CD14-positive monocyte (primary cell): ENCODE data around the gene FCHO1. TPM values are rescaled to one million over a fixed set of nuclear protein-coding genes. Genes with fewer than 3 reads are reported as not detected.

Experiments used
- DNase-seq, 3 donors: peaks; one replicate each; pipeline ENCODE4 v3.0.0-alpha.2; 2011 to 2022
- H2AFZ ChIP-seq: 2 replicates; pipeline ENCODE4 v1.6.0; 2012; ENCODE audit warnings: mild to moderate bottlenecking, low read depth, low read length, inconsistent platforms; ENCODE audit not compliant: insufficient read depth, poor library complexity, severe bottlenecking
- H3K27ac ChIP-seq, 2 donors: 1 replicate in 1 of 2; 2 replicates in 1 of 2; pipeline ENCODE4 v1.5.1; 2012 to 2013; ENCODE audit warnings: low read length in 2 of 2, control low read depth in 1 of 2, inconsistent platforms in 1 of 2, low read depth in 1 of 2, mild to moderate bottlenecking in 1 of 2
- H3K27me3 ChIP-seq, 2 donors: one replicate each; pipeline versions ENCODE4 v1.6.0 to v1.6.1; 2011 to 2013; ENCODE audit warnings: low read length in 2 of 2; ENCODE audit not compliant: control insufficient read depth in 2 of 2, insufficient read depth in 2 of 2
- H3K36me3 ChIP-seq, 2 donors: replicated peaks in 1 of 2; 1 replicate in 1 of 2; 2 replicates in 1 of 2; pipeline versions ENCODE4 v1.5.1 to v1.6.1; 2012 to 2013; ENCODE audit warnings: low read length in 2 of 2, control low read depth in 1 of 2, inconsistent platforms in 1 of 2, mild to moderate bottlenecking in 1 of 2; ENCODE audit not compliant: insufficient read depth in 2 of 2, control insufficient read depth in 1 of 2
- H3K4me1 ChIP-seq, 2 donors: 1 replicate in 1 of 2; 2 replicates in 1 of 2; pipeline versions ENCODE4 v1.5.1 to v1.6.1; 2012 to 2013; ENCODE audit warnings: low read length in 2 of 2, control low read depth in 1 of 2, inconsistent platforms in 1 of 2, mild to moderate bottlenecking in 1 of 2, moderate library complexity in 1 of 2; ENCODE audit not compliant: insufficient read depth in 2 of 2, control insufficient read depth in 1 of 2
- H3K4me2 ChIP-seq: replicated peaks from 2 replicates; pipeline ENCODE3; 2012; ENCODE audit warnings: low read length, moderate library complexity, mild to moderate bottlenecking; ENCODE audit not compliant: poor library complexity, severe bottlenecking; ENCODE audit errors: extremely low read depth
- H3K4me3 ChIP-seq, 3 experiments: fragments of 200-600 bp in 1 of 3; sonication (generic) in 1 of 3; replicated peaks in 1 of 3; 1 replicate in 2 of 3; 2 replicates in 1 of 3; pipeline ENCODE4 v1.5.1; 2011 to 2013; ENCODE audit warnings: low read length in 3 of 3, mild to moderate bottlenecking in 3 of 3, control low read depth in 2 of 3, low read depth in 2 of 3, inconsistent platforms in 1 of 3, moderate library complexity in 1 of 3
- H3K79me2 ChIP-seq: 2 replicates; pipeline ENCODE4 v1.6.0; 2012; ENCODE audit warnings: mild to moderate bottlenecking, control low read depth, inconsistent platforms, low read length, moderate library complexity; ENCODE audit not compliant: insufficient read depth
- H3K9ac ChIP-seq: 2 replicates; pipeline ENCODE4 v1.6.0; 2017; ENCODE audit warnings: low read length, mild to moderate bottlenecking; ENCODE audit not compliant: insufficient read depth, poor library complexity, severe bottlenecking
- H3K9me3 ChIP-seq, 2 donors: replicated peaks in 1 of 2; 1 replicate in 1 of 2; 2 replicates in 1 of 2; pipeline versions ENCODE4 v1.5.1 to v1.6.1; 2012 to 2013; ENCODE audit warnings: low read length in 2 of 2, control low read depth in 1 of 2; ENCODE audit not compliant: control insufficient read depth in 1 of 2, insufficient read depth in 1 of 2
- H4K20me1 ChIP-seq: 2 replicates; pipeline ENCODE4 v1.6.0; 2012; ENCODE audit warnings: mild to moderate bottlenecking, low read length, control low read depth, moderate library complexity; ENCODE audit not compliant: insufficient read depth
- H3K27ac Mint-ChIP-seq, 7 donors: one replicate each; pipeline ENCODE4 v1.8.0; 2020; ENCODE audit warnings: mild to moderate bottlenecking in 7 of 7, mixed read lengths in 7 of 7, moderate library complexity in 6 of 7, inconsistent platforms in 2 of 7
- H3K27me3 Mint-ChIP-seq, 3 donors: one replicate each; pipeline ENCODE4 v1.8.0; 2021 to 2022; ENCODE audit warnings: low read depth in 3 of 3, mild to moderate bottlenecking in 3 of 3, mixed read lengths in 3 of 3, moderate library complexity in 3 of 3, inconsistent platforms in 1 of 3
- H3K36me3 Mint-ChIP-seq, 2 donors: one replicate each; pipeline ENCODE4 v1.8.0; 2020; ENCODE audit warnings: mixed read lengths in 2 of 2, inconsistent platforms in 1 of 2, mild to moderate bottlenecking in 1 of 2
- H3K4me1 Mint-ChIP-seq: one replicate; pipeline ENCODE4 v1.8.0; 2020; ENCODE audit warnings: mild to moderate bottlenecking, mixed read lengths
- H3K4me3 Mint-ChIP-seq, 2 donors: one replicate each; pipeline ENCODE4 v1.8.0; 2020; ENCODE audit warnings: mild to moderate bottlenecking in 2 of 2, mixed read lengths in 2 of 2, moderate library complexity in 1 of 2
- H3K9me3 Mint-ChIP-seq, 7 donors: one replicate each; pipeline ENCODE4 v1.8.0; 2020 to 2022; ENCODE audit warnings: mixed read lengths in 7 of 7, mild to moderate bottlenecking in 6 of 7, moderate library complexity in 6 of 7, inconsistent platforms in 2 of 7
- WGBS: methylation state at CpG from one replicate; pipeline ENCODE4 v1.1.5; 2013; ENCODE audit warnings: missing lambda C conversion rate; ENCODE audit not compliant: insufficient coverage; 5-methylcytosine and 5-hydroxymethylcytosine counted together
- intact Hi-C, 2 donors: fragments of 100-400 bp; cut with micrococcal nuclease; formaldehyde crosslinking; loops; one replicate each; pipeline versions ENCODE4 v1.15.0 to v1.15.1; 2023
- polyA plus RNA-seq, 3 donors: library from polyadenylated mRNA; depleted of rRNA in 1 of 3; unstranded in 2 of 3; stranded (reverse) in 1 of 3; fragments of 300-500 nt in 2 of 3; fragments of >200 nt in 1 of 3; fragmentation: Illumina TruSeq in 2 of 3; gene quantifications; 1 replicate in 2 of 3; 2 replicates in 1 of 3; pipeline ENCODE4 v1.2.3, GENCODE V29; 2012 to 2021
- TF ChIP-seq, protein P1 (sequence below): fragments of 200-600 bp; IDR thresholded peaks from one replicate; pipeline ENCODE4 v1.8.0; 2022; ENCODE audit warnings: antibody characterized with exemption, mild to moderate bottlenecking

Gene FCHO1
- polyA plus RNA-seq, 3 donors = 11.4 to 32.0 (median 13.4) TPM

DNA sequence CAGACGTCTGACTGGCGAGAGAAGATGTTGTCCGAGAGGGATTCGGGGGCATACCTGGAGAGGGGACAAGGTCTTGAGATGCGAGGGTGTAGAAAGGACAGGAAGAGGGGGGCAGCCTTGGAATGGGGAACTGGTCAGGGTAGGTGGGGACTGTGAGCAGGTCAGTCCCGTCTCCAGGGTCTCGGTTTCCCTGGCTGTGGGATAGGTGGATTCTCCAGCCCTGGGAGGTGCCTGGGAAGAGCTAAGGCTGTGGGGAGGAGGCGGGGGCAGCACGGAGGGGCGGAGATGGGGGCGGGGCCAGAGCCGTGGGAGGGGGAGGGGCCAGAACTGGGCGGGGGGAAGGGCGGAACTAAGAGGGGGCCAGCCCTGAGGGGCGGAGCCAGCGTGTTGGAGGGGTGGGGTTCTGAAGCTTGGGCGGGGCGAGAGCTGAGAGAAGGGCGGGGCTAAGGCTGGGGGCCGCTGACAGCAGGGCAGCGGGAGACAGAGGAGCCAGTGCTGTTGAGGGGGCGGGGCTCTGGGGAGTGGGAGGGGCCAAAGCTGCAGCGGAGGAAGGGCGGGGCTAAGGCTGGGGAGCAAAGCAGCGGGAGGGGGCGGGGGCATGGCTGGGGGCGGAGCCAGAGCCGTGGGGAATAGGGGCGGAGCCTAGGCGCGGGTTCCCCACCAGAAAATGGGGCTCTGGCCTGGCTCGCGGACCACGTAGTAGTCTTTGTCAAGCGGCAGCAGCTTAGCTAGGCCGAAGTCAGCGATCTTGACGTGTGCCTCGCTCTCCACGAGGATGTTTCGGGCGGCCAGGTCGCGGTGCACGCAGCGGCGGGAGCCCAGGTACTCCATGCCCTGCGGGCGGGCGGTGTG, 79.5 kb downstream of the FCHO1 start:
- TF ChIP-seq, protein P1, sequence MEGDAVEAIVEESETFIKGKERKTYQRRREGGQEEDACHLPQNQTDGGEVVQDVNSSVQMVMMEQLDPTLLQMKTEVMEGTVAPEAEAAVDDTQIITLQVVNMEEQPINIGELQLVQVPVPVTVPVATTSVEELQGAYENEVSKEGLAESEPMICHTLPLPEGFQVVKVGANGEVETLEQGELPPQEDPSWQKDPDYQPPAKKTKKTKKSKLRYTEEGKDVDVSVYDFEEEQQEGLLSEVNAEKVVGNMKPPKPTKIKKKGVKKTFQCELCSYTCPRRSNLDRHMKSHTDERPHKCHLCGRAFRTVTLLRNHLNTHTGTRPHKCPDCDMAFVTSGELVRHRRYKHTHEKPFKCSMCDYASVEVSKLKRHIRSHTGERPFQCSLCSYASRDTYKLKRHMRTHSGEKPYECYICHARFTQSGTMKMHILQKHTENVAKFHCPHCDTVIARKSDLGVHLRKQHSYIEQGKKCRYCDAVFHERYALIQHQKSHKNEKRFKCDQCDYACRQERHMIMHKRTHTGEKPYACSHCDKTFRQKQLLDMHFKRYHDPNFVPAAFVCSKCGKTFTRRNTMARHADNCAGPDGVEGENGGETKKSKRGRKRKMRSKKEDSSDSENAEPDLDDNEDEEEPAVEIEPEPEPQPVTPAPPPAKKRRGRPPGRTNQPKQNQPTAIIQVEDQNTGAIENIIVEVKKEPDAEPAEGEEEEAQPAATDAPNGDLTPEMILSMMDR = no peak
- H3K36me3 ChIP-seq = peaks cover 46 to 58% of the 10 kb centered on the region in 2 donors
- H4K20me1 ChIP-seq = no peaks in the 10 kb centered on the region
- intact Hi-C loops = no loop called here
- H3K4me2 ChIP-seq = no peak overlapping the region
- no peak for DNase-seq
- no peak overlapping the region for H3K9ac ChIP-seq
- H3K27me3 Mint-ChIP-seq = no peaks in the 10 kb centered on the region
- H3K4me1 Mint-ChIP-seq = peaks cover 11% of the 10 kb centered on the region
- H3K79me2 ChIP-seq = no peaks in the 10 kb centered on the region
- H3K9me3 ChIP-seq = peaks cover 0 to 5% of the 10 kb centered on the region in 2 donors
- H3K9me3 Mint-ChIP-seq = peaks cover 2 to 7% (median 5%) of the 10 kb centered on the region in 7 donors
- H3K27ac ChIP-seq = no peak overlapping the region
- H3K27ac Mint-ChIP-seq = peak overlapping the region in 2 of 7 donors; percentile 31 to 64
- peaks cover 55 to 76% of the 10 kb centered on the region in 2 donors for H3K36me3 Mint-ChIP-seq
- no peak overlapping the region for H3K4me3 ChIP-seq
- no peak overlapping the region for H2AFZ ChIP-seq
- WGBS = 91% methylated on average over 42 of the region's 50 CpGs
- no peak overlapping the region for H3K4me3 Mint-ChIP-seq
- H3K4me1 ChIP-seq = peaks cover 12 to 17% of the 10 kb centered on the region in 2 donors
- H3K27me3 ChIP-seq = no peaks in the 10 kb centered on the region

DNA sequence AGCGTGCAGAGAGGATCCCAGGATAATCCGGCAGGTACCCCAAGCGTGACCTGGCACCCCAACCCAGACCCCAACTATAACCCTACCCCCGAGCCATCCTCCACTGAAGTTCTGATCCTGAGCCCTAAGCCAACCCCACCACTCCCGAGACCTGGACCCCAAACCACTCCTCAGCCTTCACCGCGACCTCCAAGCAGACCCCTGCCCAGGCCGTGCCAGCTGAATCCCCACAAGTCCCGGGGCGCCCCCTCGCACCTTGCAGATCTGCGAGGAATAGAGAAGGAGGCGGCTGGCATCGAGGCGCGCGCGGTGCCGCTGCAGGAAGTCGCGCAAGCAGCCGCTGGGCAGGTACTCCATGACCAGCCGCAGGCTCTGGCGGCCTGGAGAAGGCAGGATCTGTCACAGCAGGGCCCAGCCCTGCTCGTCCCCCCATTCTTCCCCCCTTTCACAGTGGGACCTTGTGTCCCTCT, 80.2 kb downstream of the FCHO1 start:
- H3K4me1 ChIP-seq = peaks cover 12 to 17% of the 10 kb centered on the region in 2 donors
- intact Hi-C loops = no loop called here

More for the DNA sequence above, 80.2 kb downstream of the FCHO1 start:
- Mint-ChIP-seq H3K27ac (peak overlapping the region in 1 of 7 donors; percentile 65), H3K27me3 (no peaks in the 10 kb centered on the region), H3K4me3 (no peak overlapping the region), H3K9me3 (peaks cover 2 to 7% (median 5%) of the 10 kb centered on the region in 7 donors), H3K4me1 (peaks cover 11% of the 10 kb centered on the region), H3K36me3 (peaks cover 61 to 78% of the 10 kb centered on the region in 2 donors)
- WGBS = over 99% methylated on average over 23 of the region's 25 CpGs
- Histone ChIP-seq H4K20me1 (no peaks in the 10 kb centered on the region), H3K4me3 (no peak overlapping the region), H3K9ac (no peak overlapping the region), H3K4me2 (no peak overlapping the region), H3K27me3 (no peaks in the 10 kb centered on the region), H2AFZ (no peak overlapping the region), H3K36me3 (peaks cover 49 to 63% of the 10 kb centered on the region in 2 donors), H3K9me3 (peaks cover 0 to 5% of the 10 kb centered on the region in 2 donors), H3K79me2 (no peaks in the 10 kb centered on the region), H3K27ac (no peak overlapping the region)
- DNase-seq = no peak
- TF ChIP-seq, protein P1 = no peak
